Endothelial cell of umbilical vein (primary cell): ENCODE data around the gene KRTAP12-3. TPM values are rescaled to one million over a fixed set of nuclear protein-coding genes. Genes with fewer than 3 reads are reported as not detected.

Experiments used
- BruUV-seq: library from RNA; stranded (reverse); fragments of 400-500 nt; replicated peaks from 2 replicates; lab custom pipeline; 2021; lab: Mats Ljungman, UMichigan
- CTCF ChIA-PET: fragments of 300-600, 350-600 bp; sonication (Branson Sonifier 250); formaldehyde crosslinking; loops from one replicate; lab custom pipeline; 2021; ENCODE audit warnings: antibody characterized with exemption, inconsistent platforms; lab: Charles Lee
- POLR2A ChIA-PET: fragments of 300-600, 350-600 bp; sonication (Branson Sonifier 250); formaldehyde crosslinking; loops from one replicate; lab custom pipeline; 2021; ENCODE audit warnings: antibody characterized with exemption, inconsistent platforms; lab: Charles Lee
- DNase-seq: peaks from one replicate; pipeline ENCODE4 v3.0.0-alpha.2; 2011; ENCODE audit warnings: low read depth, low spot score
- FAIRE-seq: peaks from 2 replicates; lab custom pipeline; 2011; peaks lifted over from hg19 to GRCh38; lab: Jason Lieb, UNC
- H2AFZ ChIP-seq: 2 replicates; pipeline ENCODE4 v1.6.0; 2012; ENCODE audit warnings: low read depth, low read length, control low read depth, inconsistent platforms
- H3K27ac ChIP-seq: 2 replicates; pipeline ENCODE4 v1.5.1; 2011; ENCODE audit warnings: low read depth, mild to moderate bottlenecking, control low read depth, low read length, moderate library complexity; ENCODE audit not compliant: insufficient read depth
- H3K27me3 ChIP-seq, 2 experiments: 2 replicates each; pipeline versions ENCODE4 v1.6.0 to v1.6.1; 2011; ENCODE audit warnings: low read length in 2 of 2, mixed read lengths in 1 of 2; ENCODE audit not compliant: control insufficient read depth in 2 of 2, insufficient read depth in 2 of 2
- H3K36me3 ChIP-seq, 2 experiments: 2 replicates in 1 of 2; 3 replicates in 1 of 2; pipeline ENCODE4 v1.5.1; 2011; ENCODE audit warnings: low read length in 2 of 2, mild to moderate bottlenecking in 1 of 2, moderate library complexity in 1 of 2; ENCODE audit not compliant: control insufficient read depth in 2 of 2, insufficient read depth in 2 of 2; ENCODE audit errors: extremely low read depth in 1 of 2
- H3K4me1 ChIP-seq: 3 replicates; pipeline ENCODE4 v1.5.1; 2011; ENCODE audit warnings: mild to moderate bottlenecking, low read length; ENCODE audit not compliant: control insufficient read depth, insufficient read depth; ENCODE audit errors: extremely low read depth
- H3K4me2 ChIP-seq: 2 replicates; pipeline ENCODE4 v1.6.1; 2011; ENCODE audit warnings: low read length, control low read depth, mixed read lengths; ENCODE audit not compliant: insufficient read depth
- H3K4me3 ChIP-seq, 3 experiments: fragments of 200-600 bp in 1 of 3; sonication (generic), shearing (Covaris generic) in 1 of 3; replicated peaks in 1 of 3; 2 replicates each; pipeline ENCODE4 v1.5.1; 2011 to 2016; ENCODE audit warnings: control low read depth in 3 of 3, low read length in 3 of 3, mild to moderate bottlenecking in 2 of 3, inconsistent platforms in 1 of 3, low read depth in 1 of 3, moderate library complexity in 1 of 3; ENCODE audit not compliant: insufficient read depth in 1 of 3
- H3K79me2 ChIP-seq: 2 replicates; pipeline ENCODE4 v1.6.0; 2012; ENCODE audit warnings: low read length, inconsistent platforms; ENCODE audit not compliant: control insufficient read depth, insufficient read depth
- H3K9ac ChIP-seq: replicated peaks from 2 replicates; pipeline ENCODE3; 2011; ENCODE audit warnings: low read length, control low read depth; ENCODE audit not compliant: insufficient read depth; ENCODE audit errors: extremely low read depth
- H3K9me1 ChIP-seq: replicated peaks from 3 replicates; pipeline ENCODE4 v1.6.0; 2011; ENCODE audit warnings: mild to moderate bottlenecking, low read length; ENCODE audit not compliant: control insufficient read depth, insufficient read depth; ENCODE audit errors: extremely low read depth
- H3K9me3 ChIP-seq: replicated peaks from 2 replicates; pipeline ENCODE4 v1.5.1; 2012; ENCODE audit warnings: low read length, inconsistent platforms; ENCODE audit not compliant: control insufficient read depth, insufficient read depth
- H4K20me1 ChIP-seq: replicated peaks from 2 replicates; pipeline ENCODE3; 2011; ENCODE audit warnings: mild to moderate bottlenecking, low read length; ENCODE audit not compliant: control insufficient read depth, insufficient read depth; ENCODE audit errors: extremely low read depth
- EZH2 ChIP-seq: IDR thresholded peaks from 2 replicates; pipeline ENCODE4 v1.6.1; 2012; ENCODE audit warnings: borderline replicate concordance, low read depth, mild to moderate bottlenecking, moderate library complexity, low read length, inconsistent platforms; ENCODE audit not compliant: severe bottlenecking
- GATA2 ChIP-seq: IDR thresholded peaks from 2 replicates; pipeline ENCODE4 v1.7.0; 2011; ENCODE audit warnings: low read depth, mild to moderate bottlenecking, moderate library complexity, mixed read lengths, low read length; ENCODE audit not compliant: insufficient read length, insufficient read depth
- JUN ChIP-seq: IDR thresholded peaks from 2 replicates; pipeline ENCODE4 v1.6.1; 2011; ENCODE audit warnings: borderline replicate concordance, low read depth; ENCODE audit not compliant: insufficient read length, insufficient read depth
- MYC ChIP-seq: IDR thresholded peaks from one replicate; pipeline ENCODE4 v1.6.1; 2011; ENCODE audit warnings: mild to moderate bottlenecking, low read depth, low read length
- POLR2A ChIP-seq: IDR thresholded peaks from 2 replicates; pipeline ENCODE4 v1.6.1; 2012; ENCODE audit warnings: low read depth, mild to moderate bottlenecking, control low read depth, low read length
- POLR2AphosphoS5 ChIP-seq: IDR thresholded peaks from 2 replicates; pipeline ENCODE4 v1.6.1; 2012; ENCODE audit warnings: low read depth, mild to moderate bottlenecking, control low read depth, low read length, moderate library complexity; ENCODE audit not compliant: insufficient read depth
- dilution Hi-C: fragments of 300-500 bp; cut with MboI; formaldehyde crosslinking; loops from one replicate; pipeline ENCODE4 v1.15.0; 2019; ENCODE audit warnings: low sequenced_read_pairs; ENCODE audit not compliant: extremely low pct_ligation_motif_present
- intact Hi-C: fragments of 100-400 bp; cut with micrococcal nuclease; formaldehyde crosslinking; loops from one replicate; pipeline ENCODE4 v1.10.0; 2022
- polyA plus RNA-seq, 4 experiments: library from polyadenylated mRNA; depleted of rRNA in 3 of 4; stranded (reverse) in 3 of 4; unstranded in 1 of 4; fragments of >200 nt; gene quantifications; 2 replicates each; pipeline versions ENCODE4 v1.2.1 to v1.2.3, GENCODE V29; 2011 to 2012; ENCODE audit warnings: missing spikeins in 1 of 4
- total RNA-seq: library from RNA; stranded (reverse); gene quantifications from 2 replicates; pipeline ENCODE4 v1.2.3, GENCODE V29; 2021
- TF ChIP-seq, protein P1 (sequence below): IDR thresholded peaks from 2 replicates; pipeline ENCODE4 v1.6.1; 2011; ENCODE audit not compliant: insufficient read depth, insufficient read length

Gene KRTAP12-3
- total and polyA plus RNA-seq, 2 donors (not counting 3 experiments of a cell fraction or from before 2014, with no cell fraction given): not detected

DNA sequence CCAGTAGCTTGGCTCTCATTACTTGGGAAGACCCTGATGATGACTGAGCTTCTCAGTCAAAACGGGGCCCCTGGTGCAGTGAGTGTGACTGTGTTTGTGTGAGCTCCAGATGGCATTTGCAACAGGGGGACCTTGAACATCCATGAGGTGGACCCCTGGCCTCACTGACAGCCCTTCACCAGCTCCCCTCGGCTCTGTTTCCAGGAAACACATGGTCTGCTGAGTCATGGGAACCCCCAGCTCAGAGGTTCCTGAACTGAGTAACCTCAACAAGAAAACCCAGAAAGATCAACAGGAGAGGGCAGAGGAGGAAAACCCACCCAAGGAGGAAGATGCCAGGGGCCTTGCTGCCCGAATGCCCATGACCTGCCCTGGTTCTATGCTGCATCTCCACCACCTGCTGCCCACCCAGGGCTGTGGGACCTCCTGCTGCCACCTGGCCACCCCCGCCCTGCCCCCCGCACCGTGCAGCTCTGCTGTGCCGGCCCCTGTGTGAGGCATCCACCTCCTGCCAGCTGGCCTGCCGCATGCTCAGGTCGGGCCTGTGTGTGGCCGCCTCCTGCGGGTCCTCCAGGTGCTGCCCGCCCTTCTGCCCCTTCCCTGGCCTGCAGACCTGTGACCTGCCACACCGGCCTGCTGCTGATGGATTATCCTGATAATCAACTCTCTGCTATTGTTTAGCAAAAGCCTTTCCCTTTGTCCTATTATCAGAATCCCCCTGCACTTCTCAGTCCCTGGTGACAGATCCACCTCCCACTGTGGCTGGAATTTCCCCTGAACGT, 28.5 kb downstream of the KRTAP12-3 start:
- CTCF ChIA-PET: no interaction called here
- TF ChIP-seq POLR2AphosphoS5 (no peak), JUN (no peak), MYC (no peak), GATA2 (no peak), POLR2A (no peak), EZH2 (no peak)
- TF ChIP-seq, protein P1, sequence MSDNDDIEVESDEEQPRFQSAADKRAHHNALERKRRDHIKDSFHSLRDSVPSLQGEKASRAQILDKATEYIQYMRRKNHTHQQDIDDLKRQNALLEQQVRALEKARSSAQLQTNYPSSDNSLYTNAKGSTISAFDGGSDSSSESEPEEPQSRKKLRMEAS: no peak
- no TSS peak for BruUV-seq
- H3K4me1 ChIP-seq: no peaks in the 10 kb centered on the region
- intact Hi-C loops: no loop called here
- FAIRE-seq (no peak), DNase-seq (no peak)
- H3K79me2 ChIP-seq: no peaks in the 10 kb centered on the region
- no peaks in the 10 kb centered on the region for H4K20me1 ChIP-seq
- H2AFZ ChIP-seq: no peak overlapping the region
- H3K9me3 ChIP-seq: no peaks in the 10 kb centered on the region
- H3K27ac ChIP-seq: no peak overlapping the region
- no peaks in the 10 kb centered on the region for H3K36me3 ChIP-seq
- no peak overlapping the region for H3K4me2 ChIP-seq
- POLR2A ChIA-PET: interaction anchor here (0.8 kb wide), 1 partner anchor 31 kb away, joined by 3 read pairs; the partner anchor contains the start of gene KRTAP12-4
- dilution Hi-C loops: no loop called here
- H3K4me3 ChIP-seq: no peak overlapping the region
- H3K9me1 ChIP-seq: no peaks in the 10 kb centered on the region
- H3K27me3 ChIP-seq: peaks cover 5 to 15% of the 10 kb centered on the region in 2 experiments
- no peak overlapping the region for H3K9ac ChIP-seq
